Stimulated activated CD8-positive, alpha-beta memory T cell treated with anti-CD3 and anti-CD28 coated beads, Interleukin-7, amount 100 ng/mL, for 4 hours (primary cell): ENCODE measurements around the gene CXCR6.

Experiments
- DNase-seq, 2 donors: peaks; one replicate each; pipeline ENCODE4 v3.0.0-alpha.2; 2020; ENCODE audit warnings: low read depth in 2 of 2

The CXCR6 gene

DNA sequence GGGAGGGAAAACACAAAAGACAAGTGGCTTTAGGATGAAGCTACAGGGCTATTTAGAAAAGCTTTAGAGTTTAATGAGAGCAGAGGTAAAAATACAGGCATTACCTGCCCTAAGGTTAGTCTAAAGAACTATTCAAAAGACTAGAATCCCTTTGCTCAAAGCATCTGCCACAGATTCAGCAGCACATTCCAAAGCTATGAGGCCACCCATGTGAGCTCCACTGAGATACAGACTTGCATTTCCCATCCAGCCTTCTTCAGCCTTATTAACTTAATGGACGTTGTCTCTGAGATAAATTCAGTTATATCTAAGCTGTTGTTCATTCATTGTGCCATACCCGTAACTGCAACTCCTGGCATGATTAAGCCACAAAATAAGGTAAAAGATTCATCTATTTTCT is 25.4 kb downstream of the CXCR6 start:
- DNase-seq = no peak

DNA sequence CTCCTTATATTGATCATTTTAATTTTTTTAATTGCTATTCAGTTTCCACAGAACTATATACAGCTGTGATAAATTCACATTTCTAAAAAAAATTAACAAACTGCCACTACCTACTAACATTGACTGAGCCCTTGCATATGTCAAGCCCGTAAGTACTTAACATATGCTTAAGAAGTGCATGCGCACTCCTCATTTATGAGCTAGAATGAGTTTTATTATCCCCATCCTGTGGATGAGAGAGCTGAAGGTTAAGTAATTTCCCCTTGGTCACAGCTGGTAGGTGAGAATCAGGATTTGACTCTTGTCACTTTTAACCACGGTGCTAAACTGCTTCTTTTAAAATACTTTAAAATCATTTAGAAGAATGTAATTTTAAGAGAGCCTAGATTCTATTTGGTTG is 25.9 kb downstream of the CXCR6 start:
- DNase-seq = no peak

DNA sequence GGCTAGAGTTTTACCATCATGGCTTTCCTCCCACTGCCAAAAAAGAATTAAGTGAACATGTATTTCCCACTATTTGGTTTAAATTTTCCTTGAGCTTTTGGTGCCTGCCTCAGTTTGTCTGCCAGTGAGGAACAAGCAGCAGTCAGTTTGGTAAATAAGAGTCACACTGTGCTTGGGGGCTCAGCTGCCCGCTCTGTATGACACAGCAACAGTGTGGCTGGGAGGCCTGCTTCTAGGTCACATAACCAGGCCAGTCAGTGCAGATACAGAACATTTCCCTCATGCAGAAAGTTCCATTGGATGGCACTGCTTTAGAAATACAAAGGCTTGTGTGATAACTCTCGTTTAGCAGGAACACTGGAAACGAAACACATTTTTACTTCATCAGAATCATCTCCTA is 26.7 kb downstream of the CXCR6 start:
- no peak for DNase-seq

DNA sequence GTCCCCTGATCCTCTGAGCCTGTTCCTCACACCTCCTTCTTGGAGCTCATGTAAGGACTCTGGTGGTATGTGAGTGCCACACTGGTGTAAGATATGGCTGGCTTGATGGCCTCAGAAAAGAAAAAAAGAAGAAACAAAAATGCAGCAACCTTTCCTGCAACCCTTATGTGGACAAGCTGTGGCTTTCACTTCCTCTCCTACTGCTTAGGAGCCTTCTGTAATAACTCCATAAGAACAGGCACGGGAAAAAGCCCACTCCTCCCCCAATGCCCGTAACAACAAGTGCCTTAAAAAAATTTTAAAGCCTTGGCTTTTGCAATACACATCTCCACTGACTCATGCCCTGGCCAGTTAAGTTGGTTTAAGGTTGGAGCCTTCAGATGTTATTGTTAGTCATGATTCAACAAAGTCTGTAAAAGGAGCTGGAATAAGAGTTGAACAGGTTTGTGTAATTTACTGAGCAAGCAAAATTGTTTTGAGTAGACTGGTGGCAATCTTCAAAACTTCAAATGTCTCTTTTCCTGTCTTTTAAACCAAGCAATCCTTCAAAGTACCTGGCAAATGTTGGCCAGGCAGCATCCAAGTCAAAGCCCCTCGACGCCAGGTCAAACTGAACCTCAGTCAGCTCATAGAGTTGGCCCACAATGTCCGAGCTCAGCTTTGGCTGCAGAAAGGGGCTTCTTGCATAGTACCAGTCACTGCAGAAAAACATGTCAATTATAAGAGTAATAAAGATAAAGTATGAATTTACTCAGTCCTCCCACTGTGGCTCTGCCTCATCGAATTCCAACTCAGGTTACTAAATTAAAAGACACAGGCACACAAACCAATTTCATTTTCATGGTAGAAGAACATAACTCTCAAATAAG is 29.5 kb downstream of the CXCR6 start:
- no peak for DNase-seq

DNA sequence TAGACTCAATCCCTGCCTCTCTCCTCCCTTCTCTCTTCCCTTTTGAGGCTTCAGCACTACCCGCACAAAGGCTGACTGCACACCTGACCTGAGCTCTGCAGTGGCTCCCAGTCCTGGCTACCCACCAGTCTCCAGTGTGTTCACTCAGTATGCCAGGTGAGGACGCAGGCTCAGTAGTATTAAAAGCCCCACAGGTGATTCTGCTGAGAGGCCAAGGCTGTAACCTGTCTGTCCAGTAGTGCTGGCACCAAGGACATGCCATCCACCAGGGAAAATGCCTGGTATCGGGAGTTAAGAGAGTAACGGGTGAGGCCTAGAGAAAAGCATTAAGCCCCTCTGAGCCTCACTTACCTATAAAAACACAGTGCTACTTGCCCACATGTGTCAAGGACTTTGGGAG is 31.4 kb downstream of the CXCR6 start:
- no peak for DNase-seq

DNA sequence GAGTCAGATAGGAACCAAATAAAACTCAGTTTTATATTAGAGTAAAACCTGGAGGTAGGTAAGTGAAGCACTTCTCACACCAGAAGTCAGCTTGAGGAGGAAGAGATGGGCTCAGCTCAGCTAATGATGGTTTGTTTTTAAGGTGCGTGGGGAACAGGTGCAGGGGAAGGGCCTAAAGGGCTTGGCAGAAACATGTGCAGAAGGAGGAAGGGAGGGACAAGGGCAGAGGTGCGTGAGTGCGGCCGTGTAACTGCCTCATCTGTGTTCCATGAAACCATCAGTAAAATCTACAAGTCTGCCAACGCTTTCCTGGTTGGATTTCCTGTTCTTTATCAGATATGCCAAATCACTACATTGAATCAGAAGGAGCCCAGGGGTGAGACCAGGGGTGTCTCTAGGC is 32.4 kb downstream of the CXCR6 start:
- DNase-seq = no peak

DNA sequence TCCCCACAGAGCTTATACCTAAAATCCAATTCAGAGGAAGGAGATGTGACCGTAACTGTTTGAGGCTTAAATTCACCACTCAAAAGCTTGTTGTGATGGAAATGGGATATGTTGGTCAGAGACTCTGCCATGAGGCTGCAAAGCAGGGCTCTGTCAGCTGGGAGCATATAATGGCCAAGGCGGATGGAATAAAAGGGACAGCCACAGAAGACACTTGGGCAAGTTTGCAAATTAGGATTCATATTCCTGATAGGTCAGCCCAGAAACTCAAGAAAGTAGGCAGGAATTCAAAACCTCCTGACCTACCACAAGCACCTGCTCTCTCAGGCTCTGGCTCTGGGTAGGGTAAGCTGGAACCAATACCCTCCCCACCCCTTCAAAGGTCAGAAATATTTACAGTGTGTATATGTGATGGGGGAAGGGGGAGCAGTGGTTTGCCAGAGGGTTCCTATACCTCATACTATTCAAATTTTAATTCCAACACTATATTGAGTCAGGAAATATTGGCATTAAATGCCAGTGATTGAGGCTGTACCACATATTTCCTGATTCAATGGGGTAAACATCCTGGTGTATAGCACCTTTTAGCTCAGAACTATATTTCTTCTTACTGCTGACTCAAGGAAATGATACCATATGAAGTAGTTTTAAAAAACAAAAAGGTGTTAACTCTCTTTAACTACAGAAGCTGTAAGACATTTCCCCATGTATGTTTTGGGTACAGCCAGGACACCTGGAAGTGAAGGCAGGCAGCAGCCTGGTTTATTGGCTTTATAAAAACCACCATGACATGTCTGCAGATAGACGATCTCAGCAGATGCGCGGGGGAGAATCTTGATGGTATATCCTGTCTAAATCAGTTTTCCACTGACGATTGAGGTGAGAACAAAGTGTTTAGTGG is 33.2 kb downstream of the CXCR6 start:
- no peak for DNase-seq

DNA sequence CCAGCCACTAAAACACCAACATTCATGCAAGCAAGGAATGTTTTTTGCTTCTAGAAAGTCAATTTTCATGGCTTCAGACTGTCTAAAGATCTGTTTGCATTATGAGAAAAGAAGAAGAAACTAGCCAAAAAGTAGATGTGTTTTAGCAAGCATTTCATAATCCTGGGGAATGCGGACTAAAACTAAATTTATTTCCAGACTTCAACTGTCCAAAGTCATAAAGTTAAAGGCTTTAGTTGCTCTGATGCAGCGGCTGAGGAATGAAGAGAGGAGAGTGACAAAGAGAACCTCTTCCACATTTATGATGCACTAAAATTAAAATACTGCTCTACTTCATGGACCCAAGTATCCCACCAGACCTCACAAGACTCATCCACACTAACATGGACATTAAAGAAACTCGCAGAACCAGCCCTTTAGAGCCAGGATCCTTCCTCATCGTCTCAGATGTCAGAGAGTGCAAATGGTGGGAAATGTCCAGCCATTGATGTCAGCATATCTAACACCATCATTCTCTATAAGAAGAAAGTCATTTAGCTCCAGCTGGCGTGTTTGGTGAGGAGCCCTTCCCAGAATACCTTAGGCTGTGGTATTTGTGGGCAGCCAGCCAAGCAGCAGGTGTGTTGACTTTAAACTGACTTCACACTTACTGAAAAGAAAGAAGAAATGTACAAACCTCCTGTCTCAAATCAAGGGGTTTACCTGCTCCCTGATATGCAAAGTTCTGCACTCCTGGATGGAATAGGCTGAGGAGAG is 34.9 kb downstream of the CXCR6 start:
- no peak for DNase-seq

DNA sequence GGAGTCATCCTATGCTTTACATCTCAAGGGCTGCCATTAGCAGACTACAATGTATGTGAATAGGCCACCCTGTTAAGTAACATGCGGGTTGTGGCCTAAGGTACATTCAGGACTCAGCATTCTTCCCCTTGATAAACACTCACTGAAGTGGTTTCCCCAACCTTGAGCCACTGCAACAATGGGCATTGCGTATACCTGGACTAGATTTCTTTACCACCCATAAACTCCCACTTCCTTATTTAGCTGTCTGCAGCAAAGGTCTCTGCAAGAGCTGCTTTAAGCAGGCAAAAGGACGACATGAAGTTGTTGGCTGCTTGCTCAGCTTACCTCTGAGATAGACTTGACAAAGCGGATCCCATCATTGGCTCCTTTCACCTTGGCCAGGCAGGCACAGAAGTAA is 36.1 kb downstream of the CXCR6 start:
- no peak for DNase-seq

DNA sequence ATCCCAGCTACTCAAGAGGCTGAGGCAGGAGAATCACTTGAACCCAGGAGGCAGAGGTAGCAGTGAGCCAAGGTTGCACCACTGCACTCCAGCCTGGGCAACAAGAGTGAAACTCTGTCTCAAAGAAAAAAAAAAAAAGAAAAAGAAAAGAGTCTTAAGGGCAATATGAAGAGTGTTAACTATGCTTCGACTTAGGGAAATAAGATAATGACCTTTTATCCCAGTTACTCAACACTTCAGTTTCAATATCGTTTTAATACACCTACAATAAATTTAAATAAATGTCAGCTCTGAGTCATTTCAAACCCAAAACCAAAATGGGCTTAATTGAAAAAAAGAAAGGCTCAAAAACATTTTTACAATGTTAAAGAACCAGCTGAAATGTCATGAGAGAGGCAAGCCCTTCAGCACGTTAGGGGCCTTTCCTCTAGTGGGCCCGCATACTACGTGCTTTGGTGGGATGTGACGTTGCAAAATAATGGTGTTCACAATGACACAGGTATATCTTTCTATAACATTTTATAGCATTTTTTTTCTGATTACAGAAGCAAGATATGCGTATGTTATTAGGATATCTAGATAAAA is 37.1 kb downstream of the CXCR6 start:
- no peak for DNase-seq

DNA sequence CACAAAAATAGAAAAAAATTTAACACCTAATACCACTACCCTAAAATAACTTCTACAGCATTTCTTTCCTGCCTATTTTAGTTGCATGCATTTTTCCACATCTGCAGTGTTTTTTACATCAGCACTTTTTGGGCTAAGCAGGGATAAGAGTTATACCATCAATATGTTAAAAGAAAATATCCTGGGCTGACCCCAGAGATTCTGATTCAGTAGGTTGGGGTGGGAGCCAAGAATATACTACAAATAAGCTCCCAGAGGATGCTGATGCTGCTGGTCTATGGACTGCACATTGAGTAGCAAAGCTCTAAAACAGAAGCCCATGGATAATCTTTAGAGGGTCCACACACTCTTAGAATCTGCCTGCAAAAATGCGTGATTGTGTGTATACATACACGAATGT is 37.6 kb downstream of the CXCR6 start:
- no peak for DNase-seq

DNA sequence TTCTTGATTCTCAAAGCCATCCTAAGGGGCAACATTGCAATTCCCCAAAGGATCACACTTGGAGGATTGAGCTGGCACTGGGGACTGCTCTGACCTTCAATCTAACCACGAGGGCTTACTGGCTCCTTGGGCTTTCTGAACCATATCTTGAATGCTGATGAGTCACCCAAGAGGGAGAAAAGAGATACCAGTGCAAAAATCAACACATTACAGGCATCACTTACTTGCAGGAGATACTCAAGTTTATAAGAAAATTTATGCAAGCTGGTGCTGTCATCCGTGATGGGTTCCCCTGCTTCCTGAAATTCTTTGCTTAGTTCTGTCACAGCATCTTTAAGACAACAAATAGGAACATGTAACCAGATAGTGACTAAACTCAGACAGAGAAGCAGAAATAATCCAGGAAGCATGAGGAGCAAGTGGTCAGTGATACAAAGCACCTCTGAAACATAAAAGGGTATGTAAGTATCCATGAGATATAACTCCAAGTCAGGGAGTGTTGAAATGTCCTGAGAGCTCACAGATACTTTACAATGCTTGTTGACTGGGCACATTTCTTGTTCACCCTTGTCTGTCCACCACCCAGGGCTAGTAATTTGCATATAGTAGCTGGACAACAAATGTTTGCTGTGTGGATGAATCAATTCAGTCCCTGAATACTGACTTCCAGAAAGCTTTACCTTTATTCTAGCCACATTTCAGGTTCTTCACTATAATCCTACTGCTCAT is 38.2 kb downstream of the CXCR6 start:
- DNase-seq = no peak

DNA sequence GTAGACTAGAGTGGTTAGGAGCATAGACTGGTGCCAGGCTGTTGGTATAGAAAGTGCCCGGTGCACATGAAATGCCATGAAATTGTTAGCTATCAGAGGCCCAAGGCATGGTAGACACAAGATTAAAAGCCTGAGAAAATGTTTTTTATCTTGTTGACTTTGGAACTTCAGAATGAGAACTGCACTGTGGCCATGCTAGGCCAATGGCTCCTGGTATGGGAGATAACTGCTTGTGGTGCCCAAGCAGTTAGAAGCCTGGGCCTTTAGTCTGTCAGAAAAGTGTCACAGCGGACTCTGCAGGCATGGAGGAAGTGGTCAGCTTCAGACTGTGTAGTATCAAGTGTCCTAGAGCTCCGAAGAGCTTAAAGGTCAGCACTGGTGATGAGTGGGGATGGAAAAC is 40.5 kb downstream of the CXCR6 start:
- DNase-seq = no peak

DNA sequence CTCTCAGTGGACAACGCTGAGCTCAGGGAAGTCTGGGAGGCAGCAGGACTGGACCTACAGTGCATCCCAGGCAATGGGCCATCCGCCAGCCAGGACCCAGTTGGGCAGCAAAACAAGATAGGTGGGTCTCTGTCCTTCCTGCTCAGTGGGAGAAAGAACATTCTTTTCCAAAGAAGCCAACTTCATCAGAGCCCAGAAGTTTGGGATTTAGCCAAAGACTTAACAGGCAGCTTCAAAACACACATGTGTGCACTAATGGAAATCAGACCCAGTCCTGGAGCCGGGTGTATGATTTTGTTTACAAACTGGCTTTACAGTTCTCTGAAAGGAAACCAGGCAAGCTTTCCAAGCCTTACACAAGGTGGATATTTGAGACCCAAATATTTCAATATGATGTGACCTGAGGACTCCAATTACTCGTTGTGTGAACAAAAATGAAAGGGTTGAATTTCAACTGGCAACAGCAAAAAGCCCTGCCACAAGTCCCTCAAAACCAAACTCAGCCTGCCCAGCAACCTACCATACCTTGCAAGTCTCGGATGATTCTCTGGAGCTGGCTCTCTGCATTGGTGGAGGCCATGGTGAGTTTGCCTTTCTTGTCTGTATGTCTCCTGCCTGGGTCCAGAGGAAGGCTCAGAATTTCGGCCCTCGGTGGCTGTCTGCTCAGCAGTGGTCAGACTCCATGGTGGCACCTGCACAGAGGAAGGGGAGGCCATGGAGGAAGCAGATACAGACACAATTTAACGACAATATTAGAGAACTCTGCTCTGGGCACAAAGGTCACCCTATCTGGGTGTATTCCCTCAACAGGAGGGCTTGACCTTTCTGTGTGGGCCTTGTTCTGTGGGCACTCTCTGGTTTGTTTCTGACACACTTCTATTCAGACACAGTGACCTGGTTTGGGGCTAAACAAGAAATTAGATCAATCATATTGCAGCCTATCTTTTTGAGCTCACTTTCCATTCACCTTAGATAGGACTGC is 41.4 kb downstream of the CXCR6 start:
- DNase-seq = no peak

DNA sequence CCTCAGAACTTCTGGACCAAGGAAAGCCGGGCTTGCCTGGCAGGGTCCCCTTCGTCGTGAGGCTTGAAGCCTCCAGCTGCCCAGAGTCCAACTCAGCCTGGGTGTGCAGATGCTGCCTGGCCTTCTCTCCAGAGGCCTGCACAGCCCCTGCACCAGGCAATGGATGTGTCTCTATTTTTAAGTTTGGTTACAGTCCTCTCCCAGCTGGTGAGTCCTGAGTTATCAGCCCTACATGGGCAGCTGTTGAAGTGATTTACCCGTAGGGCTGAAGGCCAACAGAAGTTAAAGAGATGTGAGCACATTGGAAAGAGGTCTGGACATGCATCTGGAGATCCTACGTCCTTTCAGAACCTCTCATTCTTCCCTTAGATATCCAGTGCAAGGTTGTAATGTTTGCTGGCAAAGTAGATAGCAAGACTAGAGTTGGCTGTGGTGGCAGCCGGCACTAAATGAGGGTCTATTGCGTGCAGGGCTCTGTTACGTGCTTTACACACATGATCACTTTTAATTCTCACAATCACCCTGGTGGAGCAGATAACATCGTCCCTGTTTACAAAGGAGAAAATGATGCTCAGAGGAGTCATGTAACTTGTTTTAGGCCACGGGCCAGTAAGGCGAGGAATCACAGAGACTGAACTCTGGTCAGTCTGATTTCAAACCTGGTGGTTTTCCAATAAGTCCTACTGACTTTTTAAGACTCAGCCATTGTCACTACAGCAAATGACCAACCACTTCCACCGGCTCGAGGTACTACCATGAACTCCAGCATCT is 42.5 kb downstream of the CXCR6 start:
- no peak for DNase-seq

DNA sequence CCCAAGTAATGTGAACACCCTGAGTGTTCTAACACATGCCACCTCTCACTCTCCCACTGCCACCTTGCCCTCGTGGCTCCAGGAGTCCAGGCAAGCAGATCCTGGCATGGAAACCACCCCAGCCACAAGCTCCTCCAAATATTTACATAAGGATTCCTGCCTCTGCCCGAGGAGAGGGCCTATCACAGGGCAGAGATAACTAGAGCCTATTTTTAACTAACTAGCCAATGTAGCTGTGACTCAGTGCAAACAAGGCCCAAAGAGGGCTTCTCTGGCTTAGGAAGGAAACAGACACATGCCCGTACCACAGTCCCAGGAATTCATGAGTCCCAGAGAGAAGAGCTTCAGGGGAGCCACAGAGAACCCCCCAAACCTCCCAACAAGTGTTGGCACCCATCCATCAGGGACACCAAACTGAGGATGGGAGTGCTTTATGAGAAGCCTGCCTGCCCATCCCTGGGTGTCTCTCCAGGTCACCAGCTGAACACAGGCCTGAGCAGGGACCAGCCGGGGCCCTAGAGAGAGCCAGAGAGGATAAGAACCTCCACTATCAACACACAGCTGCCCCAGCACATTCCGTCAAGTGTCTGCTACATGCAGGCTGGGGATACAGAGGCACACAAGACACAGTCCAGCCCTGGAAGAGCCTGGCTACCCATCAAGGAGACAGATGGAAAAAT is 43.2 kb downstream of the CXCR6 start:
- no peak for DNase-seq

DNA sequence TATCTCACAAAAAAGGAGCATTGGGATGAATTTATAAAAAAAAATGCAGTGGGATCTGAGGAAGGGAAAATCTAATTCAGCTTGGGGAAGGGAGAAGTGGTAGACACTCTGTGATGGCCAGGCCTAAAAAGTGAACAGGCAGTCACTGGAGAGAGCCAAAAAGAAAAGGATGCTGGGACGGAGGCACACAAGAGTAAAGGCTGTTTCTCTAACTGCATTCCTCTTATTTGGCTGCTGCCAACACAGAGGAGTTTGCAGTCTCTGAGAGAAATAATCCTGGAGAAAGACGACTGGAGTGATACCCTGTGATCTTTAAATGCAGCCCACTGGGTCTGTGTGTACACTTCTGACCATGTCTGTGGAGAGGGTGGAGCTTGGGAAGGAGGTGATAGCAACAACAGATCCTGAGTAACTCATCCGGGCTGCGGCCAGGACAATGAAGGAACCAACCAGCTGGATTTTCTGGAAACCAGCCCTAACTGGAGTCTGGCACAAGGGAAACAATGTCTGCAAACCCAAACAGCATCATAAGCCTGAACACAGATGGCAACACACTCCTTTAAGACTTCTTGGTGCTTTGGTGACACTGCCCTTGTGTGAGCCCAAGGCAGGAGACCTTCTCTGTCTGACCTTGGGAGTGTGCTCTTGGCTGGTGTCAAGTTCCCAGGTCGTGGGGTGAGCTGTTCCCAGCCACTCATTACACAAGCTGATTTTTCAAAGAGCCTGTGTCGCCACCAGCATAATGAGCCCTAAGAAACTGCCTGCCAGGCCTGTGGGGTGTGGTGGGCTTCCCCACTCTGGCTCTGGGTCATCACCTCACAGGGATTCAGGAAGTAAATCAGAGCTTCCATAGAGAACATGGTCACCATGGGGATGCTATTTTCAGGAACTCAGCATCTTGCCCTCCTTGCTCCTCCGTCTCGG is 44.4 kb downstream of the CXCR6 start:
- DNase-seq = no peak

DNA sequence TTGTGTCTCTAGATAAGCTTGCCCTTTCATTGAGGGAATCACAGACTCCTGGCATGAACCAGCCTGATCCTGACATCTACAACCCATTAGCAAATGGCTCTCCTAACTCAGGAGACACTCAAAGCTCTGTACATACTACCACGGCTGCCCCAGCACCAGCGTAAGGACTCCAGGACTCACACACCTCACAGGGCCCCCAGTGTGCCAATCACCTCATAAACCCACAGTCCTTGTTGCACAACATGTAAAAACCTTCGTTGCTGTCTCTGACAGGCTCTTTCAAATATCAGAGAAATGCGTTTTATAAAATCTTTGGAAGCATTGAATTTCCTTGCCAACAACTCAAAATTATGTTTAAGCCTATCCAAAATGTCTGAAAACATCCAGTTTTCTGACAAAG is 45.1 kb downstream of the CXCR6 start:
- DNase-seq = no peak
